HUDEP-2 (cell line): ENCODE measurements around the gene SYT8.
"Not testable (repeated sequence)": the region's sequence is repeated elsewhere in the genome, so short reads cannot be mapped to it uniquely, and the experiment has no call there.

ENCODE experiments used
- DNase-seq, 76 experiments: peaks; one replicate each; lab custom pipeline; 2025; ENCODE audit not compliant: unreplicated experiment in 76 of 76; lab: John Stamatoyannopoulos, UW

SYT8 gene, protein sequence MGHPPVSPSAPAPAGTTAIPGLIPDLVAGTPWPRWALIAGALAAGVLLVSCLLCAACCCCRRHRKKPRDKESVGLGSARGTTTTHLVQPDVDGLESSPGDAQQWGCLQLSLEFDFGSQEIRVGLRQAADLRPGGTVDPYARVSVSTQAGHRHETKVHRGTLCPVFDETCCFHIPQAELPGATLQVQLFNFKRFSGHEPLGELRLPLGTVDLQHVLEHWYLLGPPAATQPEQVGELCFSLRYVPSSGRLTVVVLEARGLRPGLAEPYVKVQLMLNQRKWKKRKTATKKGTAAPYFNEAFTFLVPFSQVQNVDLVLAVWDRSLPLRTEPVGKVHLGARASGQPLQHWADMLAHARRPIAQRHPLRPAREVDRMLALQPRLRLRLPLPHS

DNA sequence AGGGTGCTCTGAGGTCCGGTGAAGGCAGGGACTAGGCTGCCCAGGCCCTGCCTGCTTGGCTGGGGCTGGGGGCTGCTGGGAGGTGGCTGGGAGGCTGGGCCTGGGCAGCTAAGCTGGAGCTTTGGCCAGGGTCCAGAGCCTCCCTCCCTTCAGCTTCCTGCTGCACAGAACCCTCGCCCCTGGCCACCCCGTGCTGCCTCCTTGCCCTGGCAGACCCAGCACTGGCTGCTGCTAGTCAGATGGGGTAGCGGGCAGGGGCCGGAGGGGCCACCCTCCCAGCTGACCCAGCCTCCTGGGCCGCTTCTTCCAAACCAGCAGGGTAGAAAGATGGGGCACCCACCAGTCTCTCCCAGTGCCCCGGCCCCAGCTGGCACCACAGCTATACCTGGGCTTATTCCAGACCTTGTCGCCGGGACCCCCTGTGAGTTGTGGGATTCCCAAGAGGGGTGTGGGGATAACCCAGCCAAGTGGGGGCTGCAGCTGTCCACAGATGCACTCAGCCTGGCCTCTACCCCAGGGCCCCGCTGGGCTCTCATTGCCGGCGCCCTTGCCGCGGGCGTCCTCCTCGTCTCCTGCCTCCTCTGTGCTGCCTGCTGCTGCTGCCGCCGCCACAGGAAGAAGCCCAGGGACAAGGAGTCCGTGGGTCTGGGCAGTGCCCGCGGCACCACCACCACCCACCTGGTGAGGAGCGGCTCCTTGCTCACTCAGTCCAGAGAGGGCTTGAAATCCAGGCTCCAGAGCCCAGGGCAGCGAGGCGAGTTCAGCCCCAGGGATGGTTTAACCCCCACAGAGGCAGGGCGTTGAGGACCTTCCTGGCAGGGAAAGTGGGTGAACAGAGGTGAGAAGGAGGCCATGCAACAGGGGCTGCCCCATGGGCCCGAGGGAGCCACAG lies at the start of gene SYT8:
Gene SYT8 (plus strand): TSS at position 212 of the 892 bp plus-strand sequence. CDS start 116 bp downstream, at position 328.
- no peak for DNase-seq

DNA sequence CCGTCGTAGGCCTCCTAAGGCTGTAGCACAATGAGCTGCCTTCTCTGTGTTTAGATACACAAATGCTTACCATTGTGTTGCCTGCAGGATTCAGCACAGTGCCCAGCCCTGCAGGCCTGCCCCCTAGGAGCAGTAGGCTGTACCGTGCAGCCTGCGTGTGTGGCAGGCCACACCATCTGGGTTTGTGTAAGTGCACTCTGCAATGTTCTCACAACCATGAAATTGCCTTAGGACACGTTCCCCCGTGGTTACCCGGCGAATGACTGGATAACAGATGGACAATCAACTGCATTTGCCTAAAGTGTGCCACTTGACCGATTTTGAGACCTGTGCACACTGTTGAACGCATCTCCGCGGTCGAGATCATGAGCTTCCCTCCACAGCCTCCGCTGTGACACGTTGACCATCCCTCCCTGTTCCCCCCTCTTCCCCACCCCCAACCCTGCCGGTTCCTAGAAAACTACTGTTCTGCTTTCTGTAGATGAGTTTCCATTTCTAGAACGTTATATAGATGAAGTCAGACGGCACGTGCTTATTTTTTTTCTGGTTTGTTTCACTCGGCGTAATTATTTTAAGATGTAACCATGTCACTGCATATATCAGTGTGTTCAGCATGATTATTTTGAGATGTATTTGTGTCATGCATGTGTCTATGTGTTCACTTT lies 48.9 kb upstream of the SYT8 start:
- no peak for DNase-seq

DNA sequence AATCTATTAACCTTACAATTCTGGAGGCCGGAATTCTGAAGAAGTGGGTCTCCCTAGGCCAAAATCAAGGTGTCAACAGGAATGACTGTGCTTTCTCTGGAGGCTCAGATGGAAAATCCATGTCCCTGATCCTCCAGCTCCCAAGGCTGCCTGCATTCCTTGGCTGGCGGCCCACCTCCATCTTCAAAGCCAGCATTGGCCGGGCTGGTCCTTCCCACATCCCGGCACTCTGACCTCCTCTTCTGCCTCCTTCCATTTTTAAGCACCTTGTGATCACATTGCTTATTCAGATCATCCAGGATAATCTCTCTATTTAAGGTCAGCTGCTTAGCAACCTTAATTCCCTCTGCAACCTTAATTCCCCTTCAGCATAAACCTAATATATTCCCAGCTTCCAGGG lies 48.3 kb upstream of the SYT8 start:
- no peak for DNase-seq

DNA sequence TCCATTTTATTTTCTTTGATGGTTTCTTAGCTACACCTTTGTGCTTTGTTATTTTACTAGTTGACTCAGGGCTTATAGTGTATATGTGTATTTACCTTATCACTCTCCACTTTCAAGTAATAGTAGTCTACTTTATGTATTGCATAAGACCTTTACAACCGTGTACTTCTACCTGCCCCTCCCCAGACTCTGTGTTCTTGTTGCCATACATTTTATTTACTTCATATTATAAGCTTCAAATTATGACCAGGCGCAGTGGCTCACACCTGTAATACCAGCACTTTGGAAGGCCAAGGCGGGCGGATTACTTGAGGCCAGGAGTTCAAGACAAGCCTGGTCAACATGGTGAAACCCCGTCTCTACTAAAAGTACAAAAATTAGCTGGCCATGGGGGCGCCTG lies 42.9 kb upstream of the SYT8 start:
- no peak for DNase-seq

DNA sequence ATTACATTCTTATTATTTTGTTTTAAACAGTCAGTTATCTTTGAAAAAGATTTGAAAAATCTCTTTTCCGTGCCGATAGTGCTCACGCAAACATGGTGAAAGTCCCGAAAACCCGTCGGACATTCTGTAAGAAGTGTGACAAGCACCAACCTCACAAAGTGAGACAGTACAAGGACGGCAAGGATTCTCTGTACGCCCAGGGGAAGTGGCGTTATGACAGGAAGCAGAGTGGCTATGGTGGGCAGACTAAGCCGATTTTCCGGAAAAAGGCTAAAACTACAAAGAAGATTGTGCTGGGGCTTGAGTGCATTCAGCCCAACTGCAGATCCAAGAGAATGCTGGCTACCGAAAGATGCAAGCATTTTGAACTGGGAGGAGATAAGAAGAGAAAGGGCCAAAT lies 42.3 kb upstream of the SYT8 start:
- DNase-seq = no peak

DNA sequence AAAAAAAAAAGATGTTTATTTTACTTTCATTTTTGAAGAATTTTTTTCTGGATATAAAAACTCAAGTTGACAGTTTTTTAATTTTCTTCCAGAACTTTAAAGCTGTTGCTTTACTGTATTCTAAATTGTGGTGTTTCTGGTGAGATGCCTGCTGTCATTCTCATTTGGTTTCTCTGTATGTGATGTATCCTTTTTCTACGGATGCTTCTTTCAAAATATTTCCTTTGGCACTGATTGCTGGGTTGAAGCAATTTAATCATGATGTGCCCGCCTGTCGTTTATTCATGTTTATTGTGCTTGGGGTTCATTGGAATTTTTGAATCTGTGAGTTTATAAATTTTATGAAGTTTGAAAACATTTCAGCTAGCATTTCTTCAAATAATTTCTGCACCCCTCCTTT lies 41.7 kb upstream of the SYT8 start:
- DNase-seq = no peak

DNA sequence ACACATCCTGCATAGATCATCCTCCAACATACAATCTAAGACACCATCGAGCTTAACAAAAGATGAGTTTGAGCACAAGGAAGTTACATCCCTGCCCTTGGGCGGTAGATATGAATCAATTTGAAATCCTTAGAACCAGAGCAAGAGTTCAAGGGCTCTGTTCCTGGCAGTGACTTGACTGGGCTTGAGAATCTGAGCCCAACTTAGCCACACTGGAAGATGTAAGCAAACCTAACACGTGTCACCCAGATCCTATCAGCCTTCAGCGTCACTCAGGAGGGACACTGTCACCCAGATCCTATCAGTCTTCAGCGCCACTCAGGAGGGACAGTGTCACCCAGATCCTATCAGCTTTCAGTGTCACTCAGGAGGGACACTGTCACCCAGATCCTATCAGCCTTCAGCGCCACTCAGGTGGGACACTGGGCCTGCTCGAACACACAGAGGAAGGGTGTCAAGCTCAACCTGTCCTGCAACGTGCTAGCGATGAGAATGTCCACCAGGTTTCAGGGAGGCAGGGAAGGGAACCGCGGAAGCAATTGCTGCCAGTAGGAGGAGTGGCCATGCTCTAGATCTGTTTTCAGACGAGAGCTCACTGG lies 38.3 kb upstream of the SYT8 start:
- DNase-seq = no peak

DNA sequence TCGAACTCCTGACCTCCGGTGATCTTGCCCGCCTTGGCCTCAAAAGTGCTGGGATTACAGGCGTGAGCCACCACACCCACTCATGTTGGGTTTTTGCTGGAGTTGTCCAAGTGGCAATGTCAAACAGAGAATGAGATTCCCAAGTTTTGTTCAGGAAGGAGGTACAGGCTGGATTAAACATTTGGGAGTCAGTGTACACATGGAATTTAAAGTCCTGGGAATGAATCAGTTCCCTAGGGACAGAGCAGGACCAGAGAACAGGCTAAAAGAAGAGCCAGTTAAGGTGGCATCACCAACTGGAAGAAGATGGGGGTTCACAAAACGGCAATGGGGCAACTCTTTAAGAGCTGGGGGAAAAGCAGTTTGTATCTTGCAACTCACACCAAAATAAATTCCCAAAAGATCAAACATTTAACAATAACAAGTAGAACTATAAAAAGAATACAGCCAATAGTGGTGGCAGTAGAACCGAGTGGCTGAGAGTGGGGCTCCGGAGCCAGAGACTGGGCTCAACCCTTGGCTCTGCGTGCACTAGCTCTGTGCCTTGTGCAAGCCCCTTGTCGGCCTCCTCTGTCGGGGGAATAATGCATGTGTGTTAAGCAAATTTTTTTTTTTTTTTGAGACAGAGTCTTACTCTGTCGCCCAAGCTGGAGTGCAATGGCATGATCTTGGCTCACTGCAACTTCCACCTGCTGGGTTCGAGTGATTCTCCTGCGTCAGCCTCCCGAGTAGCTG lies 37.2 kb upstream of the SYT8 start:
- DNase-seq = no peak

DNA sequence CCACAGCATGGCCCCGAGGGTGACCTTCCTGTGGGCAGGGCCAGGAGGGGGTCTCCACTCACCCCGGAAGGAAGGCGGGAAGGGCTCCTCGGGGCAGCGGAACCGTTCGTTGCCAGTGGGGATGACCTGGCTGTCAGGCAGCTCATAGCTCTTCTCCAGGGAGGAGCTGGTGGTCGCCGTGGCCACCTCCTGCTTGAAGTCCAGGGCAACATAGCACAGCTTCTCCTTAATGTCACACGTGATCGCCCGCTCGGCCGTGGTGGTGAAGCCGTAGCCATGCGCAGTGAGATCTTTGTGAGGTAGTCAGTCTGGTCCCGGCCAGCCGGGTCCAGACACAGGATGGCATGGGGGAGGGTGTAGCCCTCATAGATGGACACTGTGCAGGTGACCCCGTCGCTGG lies 31.5 kb upstream of the SYT8 start:
- no peak for DNase-seq

DNA sequence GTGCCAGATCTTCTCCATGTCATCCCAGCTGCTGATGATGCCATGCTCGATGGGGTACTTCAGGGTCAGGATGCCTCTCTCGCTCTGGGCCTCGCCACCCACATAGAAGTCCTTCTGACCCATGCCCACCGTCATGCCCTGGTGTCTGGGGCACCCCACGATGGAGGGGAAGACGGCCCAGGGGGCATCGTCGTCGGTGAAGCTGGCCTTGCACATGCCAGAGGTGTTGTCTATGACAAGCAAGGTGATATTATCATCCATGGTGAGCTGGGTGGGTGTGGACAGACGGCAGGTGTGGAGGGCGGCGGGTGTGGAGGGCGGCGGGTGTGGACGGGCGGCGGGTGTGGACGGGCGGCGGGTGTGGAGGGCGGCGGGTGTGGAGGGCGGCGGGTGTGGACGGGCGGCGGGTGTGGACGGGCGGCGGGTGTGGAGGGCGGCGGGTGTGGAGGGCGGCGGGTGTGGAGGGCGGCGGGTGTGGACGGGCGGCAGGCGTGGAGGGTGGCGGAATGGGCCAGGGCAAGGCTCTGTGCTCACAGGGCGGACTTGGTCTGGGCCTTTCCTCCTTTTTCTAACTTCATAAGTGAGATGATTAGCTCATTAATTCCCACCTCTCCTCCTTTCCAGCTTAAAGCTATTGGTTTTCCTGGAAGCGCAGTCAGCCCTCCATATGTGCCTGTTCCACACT lies 30.8 kb upstream of the SYT8 start:
- DNase-seq = not testable (repeated sequence)

DNA sequence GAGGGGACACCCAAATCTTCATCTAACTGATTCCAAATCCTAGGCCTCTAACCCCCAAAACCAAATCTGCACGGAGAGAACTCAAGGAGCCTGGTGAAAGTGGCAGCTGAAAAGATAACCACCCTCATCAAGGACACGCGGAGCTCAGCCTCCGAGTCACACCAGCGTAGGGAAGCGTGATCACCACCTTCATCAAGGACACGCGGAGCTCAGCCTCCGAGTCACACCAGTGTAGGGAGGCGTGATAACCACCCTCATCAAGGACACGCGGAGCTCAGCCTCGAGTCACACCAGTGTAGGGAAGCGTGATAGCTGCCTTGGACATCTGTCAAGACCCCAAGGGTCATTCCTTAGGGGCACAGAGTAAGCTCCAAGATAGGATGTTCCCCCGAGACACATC lies 29.3 kb upstream of the SYT8 start:
- no peak for DNase-seq

DNA sequence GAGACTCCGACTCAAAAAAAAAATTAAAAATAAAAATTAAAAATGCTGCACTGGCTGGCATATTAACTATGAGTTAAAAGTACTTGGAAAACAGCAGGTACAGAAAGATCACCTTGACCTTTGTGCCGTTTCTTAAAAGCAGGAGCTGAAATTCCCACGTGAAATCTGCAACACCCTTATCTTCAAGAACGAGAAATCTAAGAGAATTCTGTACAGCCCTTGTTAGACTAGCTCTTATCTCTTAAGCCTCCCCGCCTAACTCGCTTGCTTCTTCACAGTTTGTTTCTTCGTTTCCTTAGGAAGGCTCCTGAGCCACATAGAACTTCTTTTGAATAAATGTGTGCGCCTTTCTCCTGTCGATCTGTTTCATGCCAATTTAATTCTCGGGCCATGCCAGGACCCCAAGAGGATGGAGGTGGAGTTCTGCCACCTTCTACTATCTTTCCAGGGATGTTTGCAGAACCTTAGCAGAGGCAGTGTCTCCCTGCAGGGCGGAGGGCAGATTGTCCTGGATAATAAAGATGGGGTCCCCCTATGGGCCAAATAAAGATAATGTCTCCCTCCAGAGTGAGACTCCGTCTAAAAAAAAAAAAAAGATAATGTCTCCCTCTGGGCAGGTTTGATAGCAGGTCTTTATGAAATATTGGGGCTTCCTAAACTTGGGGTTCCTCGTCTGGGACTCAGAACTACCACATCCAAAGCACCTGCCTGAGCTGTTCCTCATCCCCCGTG lies 27.4 kb upstream of the SYT8 start:
- no peak for DNase-seq

DNA sequence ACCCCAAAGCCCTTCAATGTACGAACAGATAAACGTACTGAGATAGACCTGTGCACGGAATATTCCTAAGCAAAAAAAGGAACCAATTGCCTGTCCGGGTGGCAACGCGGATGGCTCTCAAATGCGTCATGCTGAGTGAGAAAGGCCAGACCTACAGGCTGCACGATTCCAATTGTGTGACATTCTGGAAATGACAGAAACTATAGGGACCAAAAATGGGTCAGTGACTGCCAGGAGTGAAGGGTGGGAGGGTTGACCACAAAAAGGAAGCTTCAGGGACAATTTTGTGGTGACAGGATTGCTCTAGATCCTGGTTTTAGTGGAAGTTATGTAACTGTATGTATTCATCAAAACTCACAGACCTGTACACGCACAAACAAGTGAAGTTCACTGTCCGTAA lies 24.0 kb upstream of the SYT8 start:
- no peak for DNase-seq

DNA sequence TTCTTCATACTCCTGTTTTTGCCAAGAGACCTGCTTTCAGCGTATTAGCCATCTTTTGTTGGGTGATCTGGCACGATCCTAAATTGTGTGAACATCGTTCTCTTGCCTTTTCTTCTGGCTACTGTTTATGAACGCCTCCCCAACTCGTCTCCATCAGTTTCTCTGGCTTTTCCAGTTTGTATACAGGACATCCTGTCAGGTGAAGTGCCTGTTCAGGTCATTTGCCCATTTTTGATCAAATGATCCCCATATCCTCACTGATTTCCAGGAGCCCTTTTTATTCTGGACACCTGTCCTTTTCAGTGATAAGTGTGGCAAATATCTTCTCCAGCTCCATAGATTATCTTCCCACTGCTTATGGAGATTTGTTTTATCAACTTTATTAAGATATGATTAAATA lies 22.5 kb upstream of the SYT8 start:
- DNase-seq = no peak

DNA sequence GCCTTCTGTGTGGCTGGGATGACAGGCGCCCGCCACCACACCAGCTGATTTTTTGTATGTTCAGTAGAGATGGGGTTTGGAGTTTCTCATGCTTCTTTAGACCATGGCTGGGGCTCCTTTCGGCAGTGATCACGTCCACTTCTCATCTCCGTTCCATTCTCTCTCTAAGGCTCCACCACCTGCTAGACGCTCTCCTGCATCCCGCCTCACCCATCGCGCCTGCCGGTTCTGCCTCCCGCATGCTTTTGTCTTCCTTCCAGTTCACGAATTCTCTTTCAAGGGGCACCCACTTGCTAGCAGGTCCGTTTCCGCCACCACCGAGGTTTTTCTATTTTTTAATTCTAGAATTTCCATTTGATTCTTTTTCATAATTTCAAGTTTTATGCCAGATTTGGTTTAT lies 22.0 kb upstream of the SYT8 start:
- no peak for DNase-seq

DNA sequence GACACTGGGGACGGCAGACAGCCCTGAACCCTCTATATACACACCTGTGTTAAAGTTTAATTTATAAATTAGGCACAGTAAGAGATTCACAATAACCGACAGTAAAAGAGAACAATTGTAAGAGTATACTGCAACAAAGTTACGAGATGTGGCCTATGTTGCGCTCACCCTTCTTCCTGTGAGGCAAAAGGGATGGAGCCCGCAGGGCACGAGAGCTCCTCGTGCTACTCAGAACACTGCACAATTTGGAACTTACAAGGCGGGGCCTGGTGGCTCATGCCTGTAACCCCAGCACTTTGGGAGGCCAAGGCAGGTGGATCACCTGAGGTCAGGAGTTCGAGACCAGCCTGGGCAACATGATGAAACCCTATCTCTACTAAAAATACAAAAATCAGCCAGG lies 21.4 kb upstream of the SYT8 start:
- DNase-seq = not testable (repeated sequence)

DNA sequence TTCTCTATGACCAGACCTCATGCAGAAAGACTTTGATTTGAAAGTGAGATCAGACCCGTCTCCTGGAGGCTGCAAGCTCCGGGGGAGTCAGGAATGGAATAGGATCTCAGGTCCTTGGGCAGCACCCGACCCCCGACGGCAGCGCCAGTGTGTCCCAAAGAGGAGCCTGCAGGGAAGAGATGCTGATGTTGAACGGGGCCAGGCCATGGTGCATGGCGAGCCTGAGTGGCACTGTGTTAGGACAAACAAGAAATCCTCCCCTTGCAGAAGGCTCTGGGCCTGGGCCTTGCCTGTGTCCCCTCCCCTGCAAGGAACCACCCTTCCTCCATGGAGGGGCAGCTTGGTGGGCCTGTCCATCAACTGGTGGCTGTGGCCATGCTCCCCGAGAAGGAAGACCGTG lies 20.1 kb upstream of the SYT8 start:
- no peak for DNase-seq

DNA sequence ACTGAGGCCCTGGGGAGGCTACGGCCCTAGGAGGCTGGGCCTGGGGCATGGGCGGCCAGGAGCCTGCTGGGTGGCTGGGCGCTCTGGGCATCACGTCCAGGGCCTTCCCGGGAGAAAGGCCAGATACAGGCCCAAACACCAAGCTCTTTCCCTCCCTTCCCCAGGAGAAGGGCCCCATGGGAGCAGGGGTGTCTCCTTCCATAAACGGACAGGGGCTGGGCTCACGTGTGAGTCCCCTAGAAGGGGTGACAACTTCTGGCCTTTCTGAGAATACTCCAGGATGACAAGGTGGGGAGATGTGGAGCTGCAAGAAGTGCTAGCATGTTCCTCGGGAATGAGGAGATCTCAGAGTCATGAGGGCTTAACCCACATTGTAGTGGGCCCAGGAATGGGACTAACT lies 19.5 kb upstream of the SYT8 start:
- no peak for DNase-seq

DNA sequence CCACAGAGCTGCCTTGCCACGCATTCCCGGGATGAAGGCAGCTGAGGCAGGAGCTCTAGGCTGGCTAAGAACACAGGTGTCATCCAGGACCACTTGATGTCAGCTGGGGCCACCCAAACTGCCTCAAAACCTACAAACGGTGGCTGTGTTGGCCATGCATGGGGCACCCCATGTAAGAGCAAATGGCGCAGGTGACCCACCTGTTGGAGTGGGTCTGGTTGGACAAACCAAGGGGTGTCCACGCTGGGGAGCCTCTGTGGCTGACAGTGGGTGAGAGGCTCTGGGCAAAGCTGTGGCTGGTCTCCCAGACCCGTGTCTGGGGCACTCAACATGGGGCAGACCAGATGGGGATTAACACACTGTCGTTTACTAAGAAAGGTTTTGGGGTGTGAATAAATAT lies 19.0 kb upstream of the SYT8 start:
- DNase-seq = no peak
